CD4-positive, alpha-beta T cell treated with Interferon alpha-2 for 1 hour (primary cell): ENCODE data around the gene KIF15.
"Not testable (repeated sequence)": the region's sequence is repeated elsewhere in the genome, so short reads cannot be mapped to it uniquely, and the experiment has no call there.

Source experiments
- DNase-seq, 2 donors: peaks; one replicate each; pipeline ENCODE4 v3.0.0-alpha.2; 2020 to 2022

The KIF15 gene

GRCh38 chr3:44761424-44762169, at the start of gene KIF15, which contains the start of gene KIAA1143:
KIF15 (plus strand) TSS chr3:44761794; CDS start chr3:44761866, 72 bp downstream.
KIAA1143 (minus strand) TSS chr3:44761619; CDS start chr3:44761602, 17 bp downstream.
- peak; percentile 94 to 96 for DNase-seq

GRCh38 chr3:44712455-44713075, 49.0 kb upstream of the KIF15 start, which contains the start of gene ZNF502:
ZNF502 (plus strand) TSS chr3:44712660; CDS start chr3:44720262, 7,602 bp downstream.
- peak; percentile 62 to 65 for DNase-seq

- no peak for DNase-seq
Observed at GRCh38 chr3:44721231-44722102, 40.1 kb upstream of the KIF15 start.

GRCh38 chr3:44722103-44722401, 39.5 kb upstream of the KIF15 start:
- DNase-seq = no peak

- DNase-seq = peak; percentile 88
Observed at GRCh38 chr3:44729384-44729910, 32.1 kb upstream of the KIF15 start, which contains the start of gene ZNF501. ZNF501 (plus strand) TSS chr3:44729635; CDS start chr3:44734422, 4,787 bp downstream.

GRCh38 chr3:44734646-44735168, 26.9 kb upstream of the KIF15 start:
- DNase-seq = no peak

GRCh38 chr3:44761101-44761423, 532 bp upstream of the KIF15 start:
- DNase-seq = no peak

- no peak for DNase-seq
Observed at GRCh38 chr3:44762170-44762677, 630 bp downstream of the KIF15 start.

- no peak for DNase-seq
Observed at GRCh38 chr3:44762690-44763089, 1.1 kb downstream of the KIF15 start.

GRCh38 chr3:44764248-44764647, 2.7 kb downstream of the KIF15 start:
- DNase-seq = no peak

- no peak for DNase-seq
Observed at GRCh38 chr3:44771424-44772098, 10.0 kb downstream of the KIF15 start.

GRCh38 chr3:44772099-44772442, 10.5 kb downstream of the KIF15 start:
- no peak for DNase-seq

GRCh38 chr3:44782891-44783290, 21.3 kb downstream of the KIF15 start:
- no peak for DNase-seq

- DNase-seq = no peak
Observed at GRCh38 chr3:44795197-44795596, 33.6 kb downstream of the KIF15 start.

- DNase-seq = no peak
Observed at GRCh38 chr3:44802011-44802410, 40.4 kb downstream of the KIF15 start.

GRCh38 chr3:44803298-44803697, 41.7 kb downstream of the KIF15 start:
- DNase-seq = no peak

- DNase-seq = no peak
Observed at GRCh38 chr3:44805960-44806359, 44.4 kb downstream of the KIF15 start.

- DNase-seq = no peak
Observed at GRCh38 chr3:44814751-44815150, 53.2 kb downstream of the KIF15 start.

- DNase-seq = not testable (repeated sequence)
Observed at GRCh38 chr3:44816334-44816733, 54.7 kb downstream of the KIF15 start.

- DNase-seq = not testable (repeated sequence)
Observed at GRCh38 chr3:44821206-44821605, 59.6 kb downstream of the KIF15 start.

GRCh38 chr3:44825264-44825925, 63.8 kb downstream of the KIF15 start:
- no peak for DNase-seq

GRCh38 chr3:44827196-44827595, 65.6 kb downstream of the KIF15 start:
- no peak for DNase-seq
